Right hindlimb (tissue), 1 donor: ENCODE data around the gene PMFBP1.
A peak's percentile ranks its signal among the peaks of the same experiment; 100 is the strongest.
"Not testable (repeated sequence)": the region's sequence is repeated elsewhere in the genome, so short reads cannot be mapped to it uniquely, and the experiment has no call there.

Experiments
- DNase-seq: peaks from one replicate; pipeline ENCODE4 v3.0.0-alpha.2; 2018

Gene PMFBP1

GRCh38 chr16:72104905-72105304 lies 67.0 kb downstream of the PMFBP1 start:
- no peak for DNase-seq

GRCh38 chr16:72101195-72101594 lies 70.8 kb downstream of the PMFBP1 start:
- no peak for DNase-seq

GRCh38 chr16:72099377-72099818 lies 72.6 kb downstream of the PMFBP1 start:
- peak; percentile 48 for DNase-seq

GRCh38 chr16:72098936-72099335 lies 73.0 kb downstream of the PMFBP1 start:
- no peak for DNase-seq

GRCh38 chr16:72094266-72094610 lies 77.7 kb downstream of the PMFBP1 start:
- DNase-seq = no peak

- DNase-seq = peak; percentile 98
Measured at GRCh38 chr16:72093448-72094265, 78.3 kb downstream of the PMFBP1 start, which contains the start of the genes DHX38 and TXNL4B. DHX38 (plus strand) TSS chr16:72093847; CDS start chr16:72096158, 2,311 bp downstream. TXNL4B (minus strand) TSS chr16:72093620; CDS start chr16:72090749, 2,871 bp downstream.

GRCh38 chr16:72092832-72093447 lies 79.0 kb downstream of the PMFBP1 start:
- peak; percentile 33 for DNase-seq

- no peak for DNase-seq
Measured at GRCh38 chr16:72091217-72091616, 80.7 kb downstream of the PMFBP1 start.

- DNase-seq = no peak
Measured at GRCh38 chr16:72085002-72085401, 87.0 kb downstream of the PMFBP1 start.

- no peak for DNase-seq
Measured at GRCh38 chr16:72084445-72084844, 87.5 kb downstream of the PMFBP1 start.

- no peak for DNase-seq
Measured at GRCh38 chr16:72083778-72084404, 88.1 kb downstream of the PMFBP1 start.

GRCh38 chr16:72076991-72077706 lies 94.8 kb downstream of the PMFBP1 start:
- DNase-seq = not testable (repeated sequence)

GRCh38 chr16:72075067-72075466 lies 96.9 kb downstream of the PMFBP1 start:
- DNase-seq = not testable (repeated sequence)

GRCh38 chr16:72073560-72074230 lies 98.3 kb downstream of the PMFBP1 start:
- DNase-seq = no peak

- no peak for DNase-seq
Measured at GRCh38 chr16:72072514-72073342, 99.2 kb downstream of the PMFBP1 start.
